Glomerular endothelial cell (primary cell): ENCODE results near the gene ZBTB9. TPM values are rescaled to one million over a fixed set of nuclear protein-coding genes. Genes with fewer than 3 reads are reported as not detected.

Source experiments
- DNase-seq: peaks from one replicate; pipeline ENCODE4 v3.0.0-alpha.2; 2011; ENCODE audit warnings: low read depth, low spot score; ENCODE audit errors: extremely low read depth
- total RNA-seq: library from RNA; depleted of rRNA; stranded (reverse); fragments of >200 nt; gene quantifications from 2 replicates; pipeline ENCODE4 v1.2.3, GENCODE V29; 2015

Gene ZBTB9
- total RNA-seq, 1 donor from 2014 or later = 7.2 TPM

DNA sequence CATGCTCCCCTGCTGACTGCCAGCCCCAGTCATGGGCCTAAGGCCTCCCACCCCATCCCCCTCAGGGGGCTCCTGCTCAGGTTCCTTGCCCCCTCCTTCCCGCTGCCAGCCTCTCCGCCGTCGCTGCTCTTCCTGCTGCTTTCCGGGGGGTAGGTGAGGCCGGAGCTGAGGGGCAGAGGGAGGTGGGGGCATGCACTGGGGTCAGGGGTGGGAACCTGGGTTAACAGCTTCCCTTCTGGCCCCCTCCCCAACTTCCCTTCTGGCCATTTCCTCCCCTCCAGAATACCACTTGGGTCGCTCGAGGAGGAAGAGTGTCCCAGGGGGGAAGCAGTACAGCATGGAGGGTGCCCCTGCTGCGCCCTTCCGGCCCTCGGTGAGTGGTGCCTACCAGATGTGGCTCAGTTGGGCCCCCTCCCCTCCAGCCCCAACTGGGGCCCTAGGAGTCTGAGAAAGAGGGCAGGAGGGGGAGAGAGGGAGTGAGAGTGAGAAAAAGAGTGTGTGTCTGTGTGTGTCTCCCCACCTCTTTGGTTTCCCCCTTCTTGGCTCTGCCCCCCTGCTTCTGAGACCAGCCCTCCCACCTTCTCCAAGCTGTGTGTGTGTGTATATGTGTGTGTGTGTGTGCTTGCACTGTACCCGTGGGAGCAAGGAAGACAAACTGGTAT is 22.4 kb upstream of the ZBTB9 start:
- no peak for DNase-seq

- no peak for DNase-seq
Measured at GRCh38 chr6:33432546-33432945, 21.8 kb upstream of the ZBTB9 start.

GRCh38 chr6:33433001-33433543 is 21.3 kb upstream of the ZBTB9 start:
- no peak for DNase-seq

DNA sequence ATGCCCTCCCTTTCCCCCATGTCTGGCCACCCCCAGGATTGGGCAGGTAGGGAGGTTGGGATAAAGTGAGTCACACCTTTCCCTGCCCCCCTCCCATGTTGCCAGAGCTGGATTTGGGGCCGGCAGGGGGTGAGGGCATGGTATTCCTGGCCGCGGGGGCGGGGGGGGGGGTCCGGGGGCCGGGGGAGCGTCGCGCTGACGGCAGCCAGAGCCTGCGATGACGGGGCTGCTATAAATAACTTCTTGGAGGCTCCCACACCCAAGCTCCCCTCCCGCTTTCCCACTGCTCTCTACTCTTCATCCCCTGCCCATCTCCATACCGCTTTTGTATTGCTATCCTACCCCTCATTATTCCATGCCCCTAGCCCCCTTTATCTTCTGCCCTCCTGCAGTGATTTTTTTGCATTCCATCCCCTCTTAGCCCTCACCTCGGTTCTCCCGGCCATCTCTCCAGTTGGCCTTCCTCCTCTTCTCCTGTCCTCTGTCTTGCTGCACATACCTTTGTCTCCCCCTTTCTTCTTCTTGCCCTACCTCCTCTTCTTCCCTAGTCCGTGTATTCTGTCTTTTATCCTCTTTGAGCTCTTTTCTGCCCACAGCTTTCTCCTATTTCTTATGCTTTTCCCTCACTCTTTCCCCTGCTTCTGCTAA is 20.7 kb upstream of the ZBTB9 start:
- no peak for DNase-seq

- no peak for DNase-seq
Measured at GRCh38 chr6:33434961-33435360, 19.4 kb upstream of the ZBTB9 start.

GRCh38 chr6:33437666-33438065 is 16.7 kb upstream of the ZBTB9 start:
- DNase-seq = no peak

- DNase-seq = no peak
Measured at GRCh38 chr6:33438978-33439594, 15.3 kb upstream of the ZBTB9 start.

DNA sequence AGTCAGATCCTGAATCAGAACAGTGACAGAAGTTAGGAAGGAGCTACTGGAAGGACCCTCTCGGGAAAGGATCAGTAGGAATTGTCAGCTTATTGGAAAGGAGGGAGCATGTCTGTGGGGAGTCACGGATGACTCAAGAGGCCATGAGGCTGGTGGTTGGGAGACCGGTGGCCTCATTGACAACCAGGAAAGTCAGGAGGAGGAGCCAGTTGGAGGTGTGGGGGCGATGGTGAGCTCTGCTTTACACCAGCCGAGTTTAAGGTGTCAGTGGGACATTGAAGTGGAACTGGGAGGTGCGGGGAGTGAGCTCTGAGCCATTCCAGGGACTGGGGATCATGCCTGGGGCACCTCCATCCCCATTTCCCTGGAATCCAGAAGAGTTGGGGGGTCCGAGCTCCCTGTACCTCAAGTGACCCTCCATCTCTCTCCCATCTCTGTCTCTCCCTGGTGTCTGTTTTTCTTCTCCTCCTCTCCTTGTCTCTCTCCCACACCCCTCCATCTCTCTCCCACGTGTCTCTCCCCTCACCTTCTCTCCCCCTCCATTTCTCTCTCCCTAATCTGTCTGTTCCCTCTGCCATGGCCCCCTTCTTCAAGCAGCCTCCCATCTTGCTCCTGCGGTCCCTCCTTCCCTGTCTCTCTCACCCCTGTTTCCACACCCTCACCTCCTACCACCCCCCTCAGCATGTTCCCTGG is 14.3 kb upstream of the ZBTB9 start:
- DNase-seq = no peak

DNA sequence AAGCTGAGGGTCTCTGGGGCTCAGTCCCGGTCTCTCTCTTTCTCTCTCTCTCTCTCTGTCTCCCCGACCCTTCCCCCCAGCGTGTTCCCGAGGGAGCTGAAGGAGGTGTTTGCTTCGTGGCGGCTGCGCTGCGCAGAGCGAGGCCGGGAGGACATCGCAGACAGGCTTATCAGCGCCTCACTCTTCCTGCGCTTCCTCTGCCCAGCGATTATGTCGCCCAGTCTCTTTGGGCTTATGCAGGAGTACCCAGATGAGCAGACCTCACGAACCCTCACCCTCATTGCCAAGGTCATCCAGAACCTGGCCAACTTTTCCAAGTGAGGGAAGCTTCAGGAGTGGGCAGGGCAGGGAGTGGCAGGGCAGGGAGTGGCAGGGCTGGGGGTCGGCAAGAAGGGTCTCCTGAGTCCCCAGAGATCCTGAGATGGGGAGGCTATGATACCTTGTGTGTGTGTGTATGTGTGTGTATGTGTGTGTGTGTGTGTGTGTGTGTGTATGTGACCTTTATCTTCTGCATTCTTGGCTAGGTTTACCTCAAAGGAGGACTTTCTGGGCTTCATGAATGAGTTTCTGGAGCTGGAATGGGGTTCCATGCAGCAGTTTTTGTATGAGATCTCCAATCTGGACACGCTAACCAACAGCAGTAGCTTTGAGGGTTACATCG is 13.6 kb upstream of the ZBTB9 start:
- no peak for DNase-seq

- no peak for DNase-seq
Measured at GRCh38 chr6:33441457-33441856, 12.9 kb upstream of the ZBTB9 start.

- DNase-seq = no peak
Measured at GRCh38 chr6:33442283-33442682, 12.1 kb upstream of the ZBTB9 start.

- no peak for DNase-seq
Measured at GRCh38 chr6:33443025-33443424, 11.4 kb upstream of the ZBTB9 start.

DNA sequence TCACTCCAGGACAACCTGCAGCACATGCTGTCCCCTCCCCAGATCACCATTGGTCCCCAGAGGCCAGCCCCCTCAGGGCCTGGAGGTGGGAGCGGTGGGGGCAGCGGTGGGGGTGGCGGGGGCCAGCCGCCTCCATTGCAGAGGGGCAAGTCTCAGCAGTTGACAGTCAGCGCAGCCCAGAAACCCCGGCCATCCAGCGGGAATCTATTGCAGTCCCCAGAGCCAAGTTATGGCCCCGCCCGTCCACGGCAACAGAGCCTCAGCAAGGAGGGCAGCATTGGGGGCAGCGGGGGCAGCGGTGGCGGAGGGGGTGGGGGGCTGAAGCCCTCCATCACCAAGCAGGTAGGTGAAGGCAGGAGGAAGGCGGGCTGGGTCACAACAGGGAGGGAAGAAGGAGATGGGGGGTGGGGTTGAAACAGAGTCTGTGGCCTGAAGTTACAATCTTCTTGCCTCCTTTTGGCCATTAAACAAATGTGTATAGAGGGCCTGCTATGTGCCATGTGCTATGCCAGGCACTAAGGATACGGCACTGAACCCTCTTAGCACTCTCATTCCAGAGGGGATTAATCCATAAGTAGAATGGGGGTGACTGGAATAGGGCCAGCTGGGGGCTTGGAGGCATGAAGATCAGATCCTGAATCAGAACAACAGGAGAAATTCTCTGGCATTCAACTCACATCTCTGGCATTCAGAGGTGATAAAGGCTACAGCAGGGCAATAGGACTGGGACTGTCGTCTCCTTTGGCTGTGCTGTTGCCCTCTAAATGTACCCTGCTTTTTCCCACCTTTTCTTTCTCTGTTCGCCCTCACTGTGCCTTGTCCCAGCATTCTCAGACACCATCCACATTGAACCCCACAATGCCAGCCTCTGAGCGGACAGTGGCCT is 10.5 kb upstream of the ZBTB9 start:
- DNase-seq = no peak

DNA sequence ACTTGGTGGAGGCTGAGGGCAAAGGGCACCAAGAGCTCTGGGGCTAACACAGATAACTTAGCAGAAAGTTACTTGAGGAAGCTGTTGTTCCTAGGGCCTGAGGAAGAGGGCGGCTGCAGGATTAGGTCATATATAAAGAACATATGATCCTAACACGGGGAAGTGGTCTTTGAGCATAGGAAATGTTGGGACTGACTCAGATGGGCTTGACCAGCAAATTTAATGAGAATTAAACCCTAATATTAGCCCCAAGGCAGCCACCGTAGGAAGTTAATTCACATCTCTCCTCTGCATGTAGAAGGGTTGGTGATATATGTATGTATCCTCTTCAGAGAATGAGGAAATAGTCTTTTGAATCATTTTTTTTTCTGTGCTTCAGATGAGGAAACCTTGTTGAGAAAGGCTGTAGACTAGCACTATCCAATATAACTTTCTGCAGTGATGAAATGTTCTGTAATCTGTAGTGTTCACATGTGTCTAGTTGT is 9.2 kb upstream of the ZBTB9 start:
- DNase-seq = no peak

DNA sequence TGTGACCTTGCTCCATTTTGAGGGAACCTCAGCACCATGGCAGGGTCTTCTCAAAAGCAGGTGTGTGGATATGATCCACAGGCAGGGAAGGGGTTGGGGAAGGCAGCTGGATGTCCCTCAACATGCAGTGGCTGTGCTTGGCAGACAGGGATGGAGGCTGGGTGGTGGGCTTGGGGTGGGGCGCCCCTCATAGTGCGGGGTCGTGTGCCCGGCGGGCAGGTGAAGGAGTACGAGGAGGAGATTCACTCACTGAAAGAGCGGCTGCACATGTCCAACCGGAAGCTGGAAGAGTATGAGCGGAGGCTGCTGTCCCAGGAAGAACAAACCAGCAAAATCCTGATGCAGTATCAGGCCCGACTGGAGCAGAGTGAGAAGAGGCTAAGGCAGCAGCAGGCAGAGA is 8.0 kb upstream of the ZBTB9 start:
- DNase-seq = no peak

GRCh38 chr6:33450434-33450833 is 3.9 kb upstream of the ZBTB9 start:
- no peak for DNase-seq

- DNase-seq = no peak
Measured at GRCh38 chr6:33451606-33452005, 2.8 kb upstream of the ZBTB9 start.

DNA sequence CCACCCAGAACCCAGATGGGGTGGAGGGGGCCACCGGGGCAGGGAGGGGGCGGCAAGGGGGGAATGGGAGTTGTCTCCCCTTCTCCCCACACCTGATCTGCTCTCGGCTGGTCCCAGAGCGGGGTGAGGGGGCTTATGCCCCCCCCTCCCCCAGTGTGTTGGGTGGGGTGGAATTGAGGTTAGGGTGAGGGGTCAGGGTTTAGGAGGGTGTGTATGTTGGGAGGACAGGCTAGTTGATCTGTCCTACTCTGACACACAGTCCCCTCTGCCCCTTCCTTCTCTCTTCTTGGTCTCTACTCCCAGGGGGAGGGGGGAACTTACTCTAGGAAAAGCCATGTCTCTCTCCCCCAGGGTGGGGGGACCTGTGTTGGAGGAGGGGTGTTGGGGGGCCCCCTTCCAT is 1.9 kb upstream of the ZBTB9 start:
- no peak for DNase-seq

GRCh38 chr6:33453393-33454008 is 875 bp upstream of the ZBTB9 start:
- no peak for DNase-seq
